ENCODE data around the gene PYGO2.

Gene PYGO2

GRCh38 chr1:154956544-154956941 lies 5.0 kb downstream of the PYGO2 start:
- peak overlapping the region; percentile 51 for H3K4me3 ChIP-seq (replicated peaks; ENCODE audit: insufficient read depth, low read length)
- TF ChIP-seq SPI1 (IDR thresholded peaks at IDR 0.05; ENCODE audit: borderline replicate concordance, low read depth) (no peak), POLR2AphosphoS5 (IDR thresholded peaks at IDR 0.05; ENCODE audit: low read depth) (0 out of 2 replicates have a peak, but pooled peaks have one; percentile 14), REST (IDR thresholded peaks at IDR 0.05; ENCODE audit: insufficient replicate concordance, low read depth) (no peak), CTCF (IDR thresholded peaks at IDR 0.05; ENCODE audit: insufficient read depth, low read length) (no peak), GABPA (IDR thresholded peaks at IDR 0.05; ENCODE audit: low read depth) (no peak)
- H3K27me3 ChIP-seq (ENCODE audit: insufficient read depth, poor library complexity, severe bottlenecking) = no peaks in the 10 kb centered on the region
- peak overlapping the region; percentile 78 for H3K27ac ChIP-seq (replicated peaks)
- no peak for DNase-seq (ENCODE audit: low read depth in 1 of 2, low spot score in 1 of 2)

- TF ChIP-seq GABPA (IDR thresholded peaks at IDR 0.05; ENCODE audit: low read depth) (no peak), POLR2AphosphoS5 (IDR thresholded peaks at IDR 0.05; ENCODE audit: low read depth) (0 out of 2 replicates have a peak, but pooled peaks have one; percentile 26), CTCF (IDR thresholded peaks at IDR 0.05; ENCODE audit: insufficient read depth, low read length) (peak; percentile 21), SPI1 (IDR thresholded peaks at IDR 0.05; ENCODE audit: borderline replicate concordance, low read depth) (peak; percentile 60; the same call in 1 of the 2 replicates), REST (IDR thresholded peaks at IDR 0.05; ENCODE audit: insufficient replicate concordance, low read depth) (no peak)
- peak within 1 kb of the TSS; percentile 51 for H3K4me3 ChIP-seq (replicated peaks; ENCODE audit: insufficient read depth, low read length)
- peak within 1 kb of the TSS; percentile 78 for H3K27ac ChIP-seq (replicated peaks)
- H3K27me3 ChIP-seq (ENCODE audit: insufficient read depth, poor library complexity, severe bottlenecking) = no peaks in the 10 kb centered on the region
- DNase-seq (ENCODE audit: low read depth in 1 of 2, low spot score in 1 of 2) = peak; percentile 77 to 93
Observed at GRCh38 chr1:154955718-154956543, 5.7 kb downstream of the PYGO2 start, which contains the start of gene PBXIP1. PBXIP1 (minus strand) TSS chr1:154956099; CDS start chr1:154953721, 2,378 bp downstream.

GRCh38 chr1:154955039-154955717 lies 6.4 kb downstream of the PYGO2 start:
- DNase-seq (ENCODE audit: low read depth in 1 of 2, low spot score in 1 of 2) = peak; percentile 52 to 84
- TF ChIP-seq SPI1 (IDR thresholded peaks at IDR 0.05; ENCODE audit: borderline replicate concordance, low read depth) = peak; percentile 33; the same call in 1 of the 2 replicates
- TF ChIP-seq GABPA (IDR thresholded peaks at IDR 0.05; ENCODE audit: low read depth) = no peak
- H3K4me3 ChIP-seq (replicated peaks; ENCODE audit: insufficient read depth, low read length) = peak overlapping the region; percentile 51
- peak overlapping the region; percentile 78 for H3K27ac ChIP-seq (replicated peaks)
- no peaks in the 10 kb centered on the region for H3K27me3 ChIP-seq (ENCODE audit: insufficient read depth, poor library complexity, severe bottlenecking)

GRCh38 chr1:154954541-154954940 lies 7.0 kb downstream of the PYGO2 start:
- Histone ChIP-seq H3K27me3 (ENCODE audit: insufficient read depth, poor library complexity, severe bottlenecking) (no peaks in the 10 kb centered on the region), H3K27ac (replicated peaks) (peak overlapping the region; percentile 78), H3K4me3 (replicated peaks; ENCODE audit: insufficient read depth, low read length) (no peak overlapping the region)
- TF ChIP-seq REST (IDR thresholded peaks at IDR 0.05; ENCODE audit: insufficient replicate concordance, low read depth) = no peak
- no peak for TF ChIP-seq GABPA (IDR thresholded peaks at IDR 0.05; ENCODE audit: low read depth)
- TF ChIP-seq SPI1 (IDR thresholded peaks at IDR 0.05; ENCODE audit: borderline replicate concordance, low read depth) = 0 out of 2 replicates have a peak, but pooled peaks have one; percentile 16
- TF ChIP-seq POLR2AphosphoS5 (IDR thresholded peaks at IDR 0.05; ENCODE audit: low read depth) = no peak
- DNase-seq (ENCODE audit: low read depth in 1 of 2, low spot score in 1 of 2) = no peak
